OCI-LY7 (cell line): ENCODE data around the gene FMN1. TPM values are rescaled to one million over a fixed set of nuclear protein-coding genes. Genes with fewer than 3 reads are reported as not detected.

Experiments
- BruUV-seq: library from RNA; stranded (reverse); fragments of 400-500 nt; replicated peaks from 2 replicates; lab custom pipeline; 2021; lab: Mats Ljungman, UMichigan
- CTCF ChIA-PET: fragments of 300-600 bp; sonication (Branson Sonifier 250); formaldehyde crosslinking; loops from one replicate; lab custom pipeline; 2022; ENCODE audit warnings: antibody characterized with exemption; ENCODE audit not compliant: unreplicated experiment; lab: Charles Lee
- POLR2A ChIA-PET: fragments of 300-600 bp; sonication (Branson Sonifier 250); formaldehyde crosslinking; loops from one replicate; lab custom pipeline; 2022; ENCODE audit warnings: antibody characterized with exemption; lab: Charles Lee
- DNase-seq: peaks from one replicate; pipeline ENCODE4 v3.0.0-alpha.2; 2015; ENCODE audit warnings: low spot score
- H2AFZ ChIP-seq: fragments of 200-600 bp; sonication (generic), shearing (Covaris generic); 2 replicates; pipeline ENCODE4 v1.6.1; 2014; ENCODE audit warnings: mild to moderate bottlenecking, antibody characterized with exemption, low read length, moderate library complexity
- H3K27ac ChIP-seq: fragments of 200-600 bp; sonication (generic); 2 replicates; pipeline ENCODE4 v1.5.1; 2014; ENCODE audit warnings: mixed run types, low read depth, mild to moderate bottlenecking, moderate library complexity, low read length, inconsistent platforms; ENCODE audit not compliant: poor library complexity, severe bottlenecking
- H3K36me3 ChIP-seq: fragments of 200-600 bp; sonication (generic); 2 replicates; pipeline ENCODE4 v1.6.1; 2014; ENCODE audit warnings: mild to moderate bottlenecking, antibody characterized with exemption, low read length, moderate library complexity, mixed read lengths; ENCODE audit not compliant: insufficient read depth
- H3K4me1 ChIP-seq: fragments of 200-600 bp; sonication (generic); 2 replicates; pipeline ENCODE4 v1.5.1; 2014; ENCODE audit warnings: mild to moderate bottlenecking, low read length; ENCODE audit not compliant: insufficient read depth, poor library complexity, severe bottlenecking
- H3K4me2 ChIP-seq: fragments of 200-600 bp; sonication (generic); 2 replicates; pipeline ENCODE4 v1.6.1; 2014; ENCODE audit warnings: mild to moderate bottlenecking, low read length
- H3K4me3 ChIP-seq: fragments of 200-600 bp; sonication (generic); 2 replicates; pipeline ENCODE4 v1.5.1; 2014; ENCODE audit warnings: mild to moderate bottlenecking, low read depth, low read length; ENCODE audit not compliant: poor library complexity, severe bottlenecking
- H3K79me2 ChIP-seq: fragments of 200-600 bp; sonication (generic); 2 replicates; pipeline ENCODE4 v1.6.1; 2016; ENCODE audit warnings: low read depth, mild to moderate bottlenecking, low read length, moderate library complexity, mixed read lengths; ENCODE audit not compliant: insufficient read depth
- H3K9me2 ChIP-seq: fragments of 200-600 bp; sonication (generic); 2 replicates; pipeline ENCODE4 v1.6.1; 2016; ENCODE audit warnings: mild to moderate bottlenecking, low read length, mixed read lengths; ENCODE audit not compliant: insufficient read depth
- H3K9me3 ChIP-seq: fragments of 200-600 bp; sonication (generic); 2 replicates; pipeline ENCODE4 v1.6.1; 2014; ENCODE audit warnings: mild to moderate bottlenecking, mixed run types, low read length, mixed read lengths
- H4K20me1 ChIP-seq: fragments of 200-600 bp; sonication (generic); 2 replicates; pipeline ENCODE4 v1.6.1; 2014; ENCODE audit warnings: mild to moderate bottlenecking, antibody characterized with exemption, low read length, moderate library complexity, mixed read lengths; ENCODE audit not compliant: insufficient read depth
- EZH2phosphoT487 ChIP-seq: fragments of 200-600 bp; sonication (generic); IDR thresholded peaks from 2 replicates; pipeline ENCODE4 v1.6.1; 2018; ENCODE audit warnings: low read depth, borderline replicate concordance, mild to moderate bottlenecking, mixed run types, antibody characterized with exemption, low read length, moderate library complexity, mixed read lengths
- intact Hi-C: fragments of 100-400 bp; cut with micrococcal nuclease; formaldehyde crosslinking; loops from one replicate; pipeline ENCODE4 v1.10.0; 2022; ENCODE audit not compliant: unreplicated experiment
- total RNA-seq, 2 experiments: library from RNA; depleted of rRNA in 1 of 2; stranded (reverse); fragments of >200 nt in 1 of 2; shearing (Covaris generic) in 1 of 2; gene quantifications; 2 replicates each; pipeline ENCODE4 v1.2.3, GENCODE V29; 2014 to 2022
- TF ChIP-seq, protein P1 (sequence below): fragments of 200-600 bp; sonication (generic); conservative IDR thresholded peaks from 2 replicates; pipeline ENCODE4 v1.5.1; 2014; ENCODE audit warnings: mild to moderate bottlenecking, antibody characterized with exemption, low read length, moderate library complexity, mixed read lengths

Gene FMN1
- total RNA-seq, 2 experiments from 2014 or later: 3.2 to 4.2 TPM

DNA sequence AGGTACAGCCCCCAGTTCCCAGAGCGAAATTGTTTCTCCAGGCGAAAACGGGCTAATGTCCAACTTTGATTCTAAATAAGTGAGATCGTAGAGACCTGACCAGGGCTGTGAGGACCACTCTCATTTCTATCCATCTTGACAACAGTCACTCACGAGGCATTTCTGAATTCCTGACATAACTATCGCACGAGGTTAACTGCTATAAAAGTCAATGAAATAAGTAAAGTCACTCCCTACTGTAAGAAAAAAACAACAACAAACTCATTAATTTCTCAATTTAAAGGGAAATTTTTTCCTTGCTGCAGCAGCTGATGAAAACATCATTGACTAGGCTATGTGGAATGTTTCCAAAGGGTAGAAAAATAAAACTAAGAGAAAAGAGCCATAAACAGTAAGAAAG lies 407.6 kb downstream of the FMN1 start:
- H4K20me1 ChIP-seq: no peaks in the 10 kb centered on the region
- TF ChIP-seq, protein P1, sequence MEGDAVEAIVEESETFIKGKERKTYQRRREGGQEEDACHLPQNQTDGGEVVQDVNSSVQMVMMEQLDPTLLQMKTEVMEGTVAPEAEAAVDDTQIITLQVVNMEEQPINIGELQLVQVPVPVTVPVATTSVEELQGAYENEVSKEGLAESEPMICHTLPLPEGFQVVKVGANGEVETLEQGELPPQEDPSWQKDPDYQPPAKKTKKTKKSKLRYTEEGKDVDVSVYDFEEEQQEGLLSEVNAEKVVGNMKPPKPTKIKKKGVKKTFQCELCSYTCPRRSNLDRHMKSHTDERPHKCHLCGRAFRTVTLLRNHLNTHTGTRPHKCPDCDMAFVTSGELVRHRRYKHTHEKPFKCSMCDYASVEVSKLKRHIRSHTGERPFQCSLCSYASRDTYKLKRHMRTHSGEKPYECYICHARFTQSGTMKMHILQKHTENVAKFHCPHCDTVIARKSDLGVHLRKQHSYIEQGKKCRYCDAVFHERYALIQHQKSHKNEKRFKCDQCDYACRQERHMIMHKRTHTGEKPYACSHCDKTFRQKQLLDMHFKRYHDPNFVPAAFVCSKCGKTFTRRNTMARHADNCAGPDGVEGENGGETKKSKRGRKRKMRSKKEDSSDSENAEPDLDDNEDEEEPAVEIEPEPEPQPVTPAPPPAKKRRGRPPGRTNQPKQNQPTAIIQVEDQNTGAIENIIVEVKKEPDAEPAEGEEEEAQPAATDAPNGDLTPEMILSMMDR: no peak
- no peak for TF ChIP-seq EZH2phosphoT487
- H3K4me2 ChIP-seq: no peak overlapping the region
- H3K36me3 ChIP-seq: no peaks in the 10 kb centered on the region
- no peak overlapping the region for H3K27ac ChIP-seq
- no peak overlapping the region for H2AFZ ChIP-seq
- ChIA-PET POLR2A (interaction anchor here (1.1 kb wide), 1 partner anchor 13 kb away, joined by 4 read pairs; no protein-coding TSS in a partner anchor), CTCF (no interaction called here)
- no peak for DNase-seq
- H3K4me1 ChIP-seq: no peaks in the 10 kb centered on the region
- no peaks in the 10 kb centered on the region for H3K79me2 ChIP-seq
- H3K9me3 ChIP-seq: no peaks in the 10 kb centered on the region
- no peak overlapping the region for H3K4me3 ChIP-seq
- BruUV-seq: no TSS peak
- H3K9me2 ChIP-seq: no peaks in the 10 kb centered on the region
- intact Hi-C loops: no loop called here

DNA sequence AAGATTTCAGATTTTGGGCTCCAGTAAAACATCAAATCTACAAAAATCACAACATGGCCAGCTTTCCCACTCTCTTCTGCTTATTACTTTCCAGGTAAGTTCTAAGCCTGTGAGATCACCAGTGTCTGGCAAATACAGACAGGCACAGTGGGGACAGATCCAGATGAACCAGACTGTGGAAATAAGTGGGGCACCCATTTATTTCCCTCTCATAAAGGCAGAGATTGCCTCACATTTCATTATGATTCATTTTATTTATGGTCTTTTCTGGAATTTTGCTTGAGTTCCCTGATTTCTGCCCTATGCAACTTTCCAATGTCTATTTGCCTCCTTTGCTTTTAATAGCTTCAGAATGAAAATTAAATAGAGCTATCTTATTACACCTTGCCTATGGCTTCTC lies 409.9 kb downstream of the FMN1 start:
- H3K4me1 ChIP-seq: no peaks in the 10 kb centered on the region
- intact Hi-C loops: no loop called here
- H2AFZ ChIP-seq: no peak overlapping the region
- BruUV-seq: no TSS peak
- POLR2A ChIA-PET: no interaction called here
- no peak for TF ChIP-seq EZH2phosphoT487
- TF ChIP-seq, protein P1: no peak
- H3K79me2 ChIP-seq: no peaks in the 10 kb centered on the region
- H3K27ac ChIP-seq: no peak overlapping the region
- no peaks in the 10 kb centered on the region for H3K9me2 ChIP-seq
- no peaks in the 10 kb centered on the region for H3K9me3 ChIP-seq
- H3K4me2 ChIP-seq: no peak overlapping the region
- no peak for DNase-seq
- H3K4me3 ChIP-seq: no peak overlapping the region
- H3K36me3 ChIP-seq: no peaks in the 10 kb centered on the region
- no peaks in the 10 kb centered on the region for H4K20me1 ChIP-seq
- CTCF ChIA-PET: no interaction called here

DNA sequence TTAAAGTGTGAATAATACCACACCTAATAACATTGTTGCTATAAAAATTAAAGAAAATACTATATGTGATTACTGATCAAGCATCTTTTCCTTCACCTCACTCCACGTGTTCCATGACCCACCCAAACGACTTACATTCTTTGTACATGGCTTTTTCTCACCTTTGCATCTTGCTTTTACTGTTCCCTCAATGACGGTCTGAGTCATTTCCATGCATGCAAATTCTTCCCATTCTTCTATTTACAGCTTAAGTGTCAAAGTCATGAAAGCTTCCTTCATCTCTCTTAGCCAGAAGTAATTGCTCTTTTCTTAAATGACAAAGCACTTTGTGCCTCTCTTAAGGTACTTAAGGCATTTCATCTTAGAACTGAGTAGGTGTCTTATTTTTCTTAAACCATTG lies 412.7 kb downstream of the FMN1 start:
- Histone ChIP-seq H3K36me3 (no peaks in the 10 kb centered on the region), H3K9me2 (no peaks in the 10 kb centered on the region), H3K9me3 (0 out of 2 replicates have a peak, but pooled peaks cover 4% of the 10 kb centered on the region), H4K20me1 (no peaks in the 10 kb centered on the region), H3K4me1 (no peaks in the 10 kb centered on the region), H3K79me2 (no peaks in the 10 kb centered on the region), H3K4me2 (no peak overlapping the region), H3K4me3 (no peak overlapping the region), H2AFZ (no peak overlapping the region), H3K27ac (no peak overlapping the region)
- ChIA-PET POLR2A (interaction anchor here (0.6 kb wide), 1 partner anchor 55 kb away, joined by 3 read pairs; no protein-coding TSS in a partner anchor), CTCF (no interaction called here)
- BruUV-seq: no TSS peak
- intact Hi-C loops: no loop called here
- no peak for DNase-seq
- TF ChIP-seq EZH2phosphoT487: no peak
- TF ChIP-seq, protein P1: no peak
